ENCODE data around the gene BFAR. TPM values are rescaled to one million over a fixed set of nuclear protein-coding genes. Genes with fewer than 3 reads are reported as not detected.
"Not testable (repeated sequence)": the region's sequence is repeated elsewhere in the genome, so short reads cannot be mapped to it uniquely, and the experiment has no call there.

The BFAR gene
- polyA plus RNA-seq, 1 donor from 2014 or later = 46.3 TPM

DNA sequence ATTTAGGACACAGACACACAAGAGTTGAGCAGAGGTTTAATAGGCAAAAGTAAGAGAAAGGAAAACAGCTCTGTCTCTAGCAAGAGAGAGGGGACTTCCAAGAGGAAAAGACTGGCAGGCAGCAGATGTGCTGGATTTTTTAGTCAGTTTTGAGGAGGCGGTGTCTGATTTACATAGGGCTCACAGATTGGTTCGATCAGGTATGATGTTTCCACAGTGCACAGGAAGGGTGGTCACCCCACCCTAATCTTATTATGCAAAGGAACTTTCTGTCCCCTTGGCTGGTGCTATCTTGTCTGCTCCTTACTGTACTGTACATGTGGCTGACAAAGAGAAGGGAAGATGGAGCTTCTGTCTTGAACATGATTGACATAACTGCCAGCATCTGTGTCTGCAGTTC, 25.3 kb downstream of the BFAR start:
- Mint-ChIP-seq H3K4me1 (peaks cover 6 to 9% (median 7%) of the 10 kb centered on the region in 3 donors), H3K27ac (peak overlapping the region; percentile 36 to 89 (median 52)), H3K36me3 (peaks cover 2% of the 10 kb centered on the region), H3K9me3 (no peaks in the 10 kb centered on the region), H3K27me3 (no peaks in the 10 kb centered on the region), H3K4me3 (peak overlapping the region in 3 of 4 donors; percentile 5 to 72 (median 38))

GRCh38 chr16:14667347-14668266, 34.9 kb downstream of the BFAR start:
- no peaks in the 10 kb centered on the region for H3K27me3 Mint-ChIP-seq
- H3K4me3 Mint-ChIP-seq = no peak overlapping the region
- no peaks in the 10 kb centered on the region for H3K9me3 Mint-ChIP-seq
- peaks cover 9 to 14% (median 11%) of the 10 kb centered on the region in 3 donors for H3K4me1 Mint-ChIP-seq
- no peak overlapping the region for H3K27ac Mint-ChIP-seq
- H3K36me3 Mint-ChIP-seq = peaks cover 12% of the 10 kb centered on the region

DNA sequence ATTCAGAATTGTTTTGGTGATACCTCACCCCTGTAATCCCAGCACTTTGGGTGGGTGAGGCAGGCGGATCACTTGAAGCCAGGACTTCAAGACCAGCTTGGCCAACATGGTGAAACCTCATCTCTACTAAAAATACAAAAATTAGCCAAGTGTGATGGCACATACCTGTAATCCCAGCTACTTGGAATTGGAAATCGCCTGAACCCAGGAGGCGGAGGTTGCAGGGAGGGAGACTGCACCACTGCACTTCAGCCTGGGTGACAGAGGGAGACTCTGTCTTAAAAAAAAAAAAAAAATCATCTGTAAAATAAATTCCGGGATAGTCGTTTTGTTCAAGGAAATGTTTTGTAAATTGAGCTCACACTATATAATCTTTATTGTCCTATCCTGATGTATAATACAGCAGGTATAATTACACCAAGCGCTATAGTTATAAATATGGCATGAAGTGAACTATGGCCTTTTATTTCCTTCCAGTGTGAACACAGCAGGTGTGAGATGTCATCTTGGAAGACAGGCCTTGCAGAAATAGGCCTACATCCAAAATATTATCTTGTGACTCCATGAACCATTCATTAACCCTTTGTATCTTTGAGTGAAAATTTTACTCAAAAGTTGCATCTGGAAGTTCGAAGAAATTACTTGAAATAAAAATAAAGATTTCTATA, 35.9 kb downstream of the BFAR start:
- Mint-ChIP-seq H3K36me3 (peaks cover 14% of the 10 kb centered on the region), H3K4me1 (peaks cover 10 to 19% (median 12%) of the 10 kb centered on the region in 3 donors), H3K27me3 (no peaks in the 10 kb centered on the region), H3K4me3 (no peak overlapping the region), H3K9me3 (no peaks in the 10 kb centered on the region), H3K27ac (no peak overlapping the region)

DNA sequence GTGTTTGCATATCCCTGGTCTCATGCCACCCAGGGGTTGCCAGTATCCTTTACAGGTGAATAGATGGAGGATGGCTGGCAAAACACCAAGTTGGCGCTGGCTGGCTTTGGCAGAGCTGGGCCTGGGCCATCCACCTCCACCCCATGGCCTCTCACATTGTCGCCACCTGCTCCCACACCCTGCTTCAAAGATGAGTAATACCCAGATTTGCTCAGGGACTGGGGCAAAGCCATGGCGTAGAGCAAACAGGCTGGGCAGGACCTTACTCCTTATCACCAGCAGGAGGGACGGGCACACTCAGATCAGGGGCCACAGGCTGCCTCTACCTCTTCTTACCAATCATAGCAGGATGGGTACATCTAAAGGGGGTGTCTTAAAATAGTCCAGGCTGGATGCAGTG, 37.0 kb downstream of the BFAR start:
- peaks cover 10 to 20% (median 12%) of the 10 kb centered on the region in 3 donors for H3K4me1 Mint-ChIP-seq
- H3K36me3 Mint-ChIP-seq = peaks cover 12% of the 10 kb centered on the region
- no peak overlapping the region for H3K27ac Mint-ChIP-seq
- H3K27me3 Mint-ChIP-seq = no peaks in the 10 kb centered on the region
- no peaks in the 10 kb centered on the region for H3K9me3 Mint-ChIP-seq
- H3K4me3 Mint-ChIP-seq = peak overlapping the region in 1 of 4 donors; percentile 9

GRCh38 chr16:14672403-14672971, 39.7 kb downstream of the BFAR start:
- Mint-ChIP-seq H3K4me1 (peaks cover 10 to 20% (median 12%) of the 10 kb centered on the region in 3 donors), H3K9me3 (no peaks in the 10 kb centered on the region), H3K36me3 (peaks cover 8% of the 10 kb centered on the region), H3K4me3 (peak overlapping the region; percentile 48 to 91 (median 77)), H3K27ac (peak overlapping the region; percentile 57 to 90 (median 74)), H3K27me3 (peaks cover 2% of the 10 kb centered on the region)

DNA sequence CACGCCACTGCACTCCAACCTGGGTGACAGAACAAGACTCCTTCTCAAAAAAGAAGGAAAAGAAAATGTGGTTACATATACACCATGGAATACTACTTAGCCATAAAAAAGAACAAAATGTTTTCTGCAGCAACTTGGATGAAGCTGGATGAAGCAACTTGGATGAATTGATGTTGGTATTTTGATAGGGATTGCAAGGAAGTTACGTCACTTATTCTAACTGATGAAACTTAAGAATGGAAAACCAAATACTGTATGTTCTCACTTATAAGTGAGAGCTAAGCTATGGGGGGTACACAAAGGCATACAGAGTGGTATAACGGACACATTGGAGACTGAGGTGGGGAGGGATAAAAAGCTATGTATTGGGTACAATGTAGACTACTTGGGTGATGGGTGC, 43.9 kb downstream of the BFAR start:
- Mint-ChIP-seq H3K4me3 (no peak overlapping the region), H3K4me1 (peaks cover 10 to 22% (median 10%) of the 10 kb centered on the region in 3 donors), H3K27me3 (peaks cover 2% of the 10 kb centered on the region), H3K27ac (peak overlapping the region in 1 of 3 donors; percentile 39), H3K9me3 (no peaks in the 10 kb centered on the region), H3K36me3 (peaks cover 6% of the 10 kb centered on the region)

GRCh38 chr16:14677627-14678026, 44.9 kb downstream of the BFAR start:
- Mint-ChIP-seq H3K4me3 (no peak overlapping the region), H3K36me3 (peaks cover 6% of the 10 kb centered on the region), H3K27ac (no peak overlapping the region), H3K27me3 (peaks cover 2% of the 10 kb centered on the region), H3K9me3 (no peaks in the 10 kb centered on the region), H3K4me1 (peaks cover under 1 to 12% (median 1%) of the 10 kb centered on the region in 3 donors)

- no peaks in the 10 kb centered on the region for H3K9me3 Mint-ChIP-seq
- peaks cover 0 to 6% (median 0%) of the 10 kb centered on the region in 3 donors for H3K4me1 Mint-ChIP-seq
- peaks cover 2% of the 10 kb centered on the region for H3K27me3 Mint-ChIP-seq
- H3K4me3 Mint-ChIP-seq = no peak overlapping the region
- peaks cover 3% of the 10 kb centered on the region for H3K36me3 Mint-ChIP-seq
- H3K27ac Mint-ChIP-seq = no peak overlapping the region
Observed at GRCh38 chr16:14678748-14679497, 46.2 kb downstream of the BFAR start.

DNA sequence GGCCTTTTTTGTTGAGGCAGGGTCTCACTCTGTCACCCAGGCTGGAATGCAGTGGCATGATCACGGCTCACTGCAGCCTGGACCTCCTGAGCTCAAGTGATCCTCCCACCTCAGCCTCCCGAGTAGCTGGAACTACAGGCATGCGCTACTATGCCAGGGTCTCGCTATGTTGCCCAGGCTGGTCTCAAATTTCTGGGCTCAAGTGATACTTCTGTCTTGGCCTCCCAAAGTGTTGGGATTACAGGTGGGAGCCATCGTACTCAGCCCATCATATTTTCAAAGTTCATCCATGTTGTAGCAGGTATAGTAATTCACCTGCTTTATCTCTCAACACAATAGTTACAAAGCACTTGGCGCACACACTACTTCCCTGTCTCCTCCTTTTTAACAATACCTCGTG, 47.6 kb downstream of the BFAR start:
- H3K27me3 Mint-ChIP-seq, H3K27ac Mint-ChIP-seq, H3K4me1 Mint-ChIP-seq, H3K9me3 Mint-ChIP-seq, H3K4me3 Mint-ChIP-seq, H3K36me3 Mint-ChIP-seq: not testable (repeated sequence)

GRCh38 chr16:14681115-14681514, 48.4 kb downstream of the BFAR start:
- Mint-ChIP-seq H3K4me1 (peaks cover 0 to 6% (median 0%) of the 10 kb centered on the region in 3 donors), H3K9me3 (no peaks in the 10 kb centered on the region), H3K27ac (no peak overlapping the region), H3K4me3 (peak overlapping the region in 1 of 4 donors; percentile 72), H3K27me3 (peaks cover under 1% of the 10 kb centered on the region), H3K36me3 (peaks cover 3% of the 10 kb centered on the region)

DNA sequence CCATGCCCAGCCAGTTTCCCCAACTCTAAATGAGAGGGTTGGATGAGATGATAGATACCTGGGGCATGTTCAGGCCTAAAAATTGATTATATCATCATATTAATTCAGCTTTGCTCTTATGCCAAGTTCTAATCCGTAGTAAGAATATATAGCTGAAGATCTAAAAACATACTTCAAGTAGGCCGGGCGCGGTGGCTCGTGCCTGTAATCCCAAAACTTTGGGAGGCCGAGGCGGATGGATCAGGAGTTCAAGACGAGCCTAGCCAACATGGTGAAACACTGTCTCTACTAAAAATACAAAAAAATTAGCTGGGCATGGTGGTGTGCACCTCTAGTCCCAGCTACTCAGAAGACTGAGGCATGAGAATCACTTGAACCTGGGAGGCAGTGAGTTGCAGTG, 49.4 kb downstream of the BFAR start:
- peaks cover 0 to 6% (median 0%) of the 10 kb centered on the region in 3 donors for H3K4me1 Mint-ChIP-seq
- no peaks in the 10 kb centered on the region for H3K9me3 Mint-ChIP-seq
- H3K4me3 Mint-ChIP-seq = no peak overlapping the region
- H3K27ac Mint-ChIP-seq = no peak overlapping the region
- no peaks in the 10 kb centered on the region for H3K27me3 Mint-ChIP-seq
- H3K36me3 Mint-ChIP-seq = peaks cover 3% of the 10 kb centered on the region

DNA sequence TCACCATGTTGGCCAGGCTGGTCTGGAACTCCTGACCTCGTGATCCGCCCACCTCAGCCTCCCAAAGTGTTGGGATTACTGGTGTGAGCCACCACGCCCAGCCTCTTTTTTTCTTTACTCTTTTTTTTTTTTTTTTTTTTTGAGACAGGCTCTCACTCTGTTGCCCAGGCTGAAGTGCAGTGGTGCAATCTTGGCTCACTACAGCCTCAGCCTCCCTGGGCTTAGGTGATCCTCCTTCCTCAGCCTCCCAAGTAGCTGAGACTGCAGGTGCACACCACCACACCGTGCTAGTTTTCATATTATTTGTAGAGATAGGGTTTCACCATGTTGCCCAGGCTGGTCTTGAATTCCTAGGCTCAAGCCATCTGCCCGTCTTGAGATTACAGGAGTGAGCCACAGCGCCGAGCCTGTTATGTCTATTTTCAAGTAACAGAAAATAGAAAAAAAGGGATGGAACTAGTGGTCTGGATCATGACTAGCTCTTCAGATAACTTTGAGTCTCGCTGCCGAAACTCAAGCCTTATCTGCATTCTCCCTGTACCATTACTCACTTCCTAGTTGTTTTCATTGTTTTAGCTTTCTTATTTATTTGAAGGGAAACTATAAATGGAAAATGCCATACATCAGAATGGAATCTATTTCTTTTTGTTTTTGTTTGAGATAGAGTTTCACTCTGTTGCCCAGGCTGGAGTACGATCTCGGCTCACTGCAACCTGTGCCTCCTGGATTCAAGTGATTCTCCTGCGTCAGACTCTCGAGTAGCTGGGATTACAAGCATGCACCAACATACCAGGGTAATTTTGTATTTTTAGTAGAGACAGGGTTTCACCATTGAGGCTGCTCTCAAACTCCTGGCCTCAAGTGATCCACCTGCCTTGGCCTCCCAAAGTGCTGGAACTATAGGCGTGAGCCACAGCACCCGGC, 53.4 kb downstream of the BFAR start:
- H3K36me3 Mint-ChIP-seq, H3K9me3 Mint-ChIP-seq: not testable (repeated sequence)

DNA sequence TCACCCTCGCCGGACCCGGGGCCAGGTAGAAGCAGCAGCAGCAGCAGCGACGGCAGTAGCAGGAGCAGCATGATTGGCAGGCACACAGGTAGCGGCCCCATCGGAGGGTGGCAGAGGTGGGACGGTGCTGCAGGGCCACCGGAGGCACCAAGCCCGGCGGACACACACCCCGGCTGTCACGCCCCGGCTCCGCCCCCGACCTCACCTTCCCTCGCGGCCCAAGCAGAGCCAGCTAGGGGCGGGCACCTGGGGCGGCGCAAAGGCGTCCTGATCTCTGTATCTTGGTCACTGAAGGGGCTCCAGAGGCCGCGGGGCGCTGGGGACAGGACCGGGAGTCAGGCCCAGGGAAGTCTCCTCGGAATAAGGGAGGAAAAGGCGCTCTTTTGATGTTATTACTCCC, 61.4 kb downstream of the BFAR start, which contains the start of gene PLA2G10:
PLA2G10 (minus strand) TSS at position 180 of the 400 bp plus-strand sequence; CDS start at position 101, 79 bp downstream.
- not testable (repeated sequence) for H3K4me3 Mint-ChIP-seq

More for the DNA sequence above, 53.4 kb downstream of the BFAR start:
- H3K27me3 Mint-ChIP-seq, H3K4me1 Mint-ChIP-seq, H3K4me3 Mint-ChIP-seq, H3K27ac Mint-ChIP-seq: not testable (repeated sequence)

GRCh38 chr16:14701859-14702258, 69.1 kb downstream of the BFAR start:
- H3K4me1 Mint-ChIP-seq = not testable (repeated sequence)

More for the DNA sequence above, 61.4 kb downstream of the BFAR start, which contains the start of gene PLA2G10:
- H3K27ac Mint-ChIP-seq, H3K27me3 Mint-ChIP-seq, H3K4me1 Mint-ChIP-seq, H3K36me3 Mint-ChIP-seq, H3K9me3 Mint-ChIP-seq: not testable (repeated sequence)

More at GRCh38 chr16:14701859-14702258, 69.1 kb downstream of the BFAR start:
- H3K36me3 Mint-ChIP-seq, H3K27me3 Mint-ChIP-seq, H3K27ac Mint-ChIP-seq, H3K9me3 Mint-ChIP-seq, H3K4me3 Mint-ChIP-seq: not testable (repeated sequence)
